Measurements from ENCODE around the gene HIP1. TPM values are rescaled to one million over a fixed set of nuclear protein-coding genes. Genes with fewer than 3 reads are reported as not detected.
"Not testable (repeated sequence)": the region's sequence is repeated elsewhere in the genome, so short reads cannot be mapped to it uniquely, and the experiment has no call there.

Gene HIP1
- total RNA-seq, 1 experiment from 2014 or later: 43.3 TPM

DNA sequence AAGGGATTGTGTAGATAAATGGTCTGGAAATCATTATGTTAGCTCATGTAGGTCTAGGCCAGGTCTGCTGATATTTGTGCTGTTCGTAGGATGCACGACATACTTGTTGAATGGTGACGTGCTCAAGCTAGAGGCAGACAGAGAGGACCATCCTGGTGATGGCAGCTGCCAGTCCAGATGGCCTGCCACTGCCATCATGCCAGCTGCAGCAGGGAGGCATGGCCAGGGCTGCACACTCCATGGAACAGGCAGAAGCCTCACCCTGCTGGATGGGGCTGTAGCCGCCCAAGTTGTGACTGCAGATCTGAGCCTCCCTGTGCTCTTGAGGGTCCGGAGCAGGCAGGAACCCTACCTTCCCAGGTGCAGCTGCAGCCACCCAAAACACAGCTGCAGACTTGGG lies 166.3 kb downstream of the HIP1 start:
- H3K27me3 ChIP-seq (ENCODE audit: control insufficient read depth, insufficient read depth, low read length): no peaks in the 10 kb centered on the region
- POLR2A ChIA-PET: no interaction called here
- no peak for DNase-seq (ENCODE audit: low read depth, low spot score)
- H3K4me1 ChIP-seq (ENCODE audit: control insufficient read depth, insufficient read depth, low read length): no peaks in the 10 kb centered on the region
- H3K27ac ChIP-seq (ENCODE audit: low read length): no peak overlapping the region
- TF ChIP-seq, protein P1, sequence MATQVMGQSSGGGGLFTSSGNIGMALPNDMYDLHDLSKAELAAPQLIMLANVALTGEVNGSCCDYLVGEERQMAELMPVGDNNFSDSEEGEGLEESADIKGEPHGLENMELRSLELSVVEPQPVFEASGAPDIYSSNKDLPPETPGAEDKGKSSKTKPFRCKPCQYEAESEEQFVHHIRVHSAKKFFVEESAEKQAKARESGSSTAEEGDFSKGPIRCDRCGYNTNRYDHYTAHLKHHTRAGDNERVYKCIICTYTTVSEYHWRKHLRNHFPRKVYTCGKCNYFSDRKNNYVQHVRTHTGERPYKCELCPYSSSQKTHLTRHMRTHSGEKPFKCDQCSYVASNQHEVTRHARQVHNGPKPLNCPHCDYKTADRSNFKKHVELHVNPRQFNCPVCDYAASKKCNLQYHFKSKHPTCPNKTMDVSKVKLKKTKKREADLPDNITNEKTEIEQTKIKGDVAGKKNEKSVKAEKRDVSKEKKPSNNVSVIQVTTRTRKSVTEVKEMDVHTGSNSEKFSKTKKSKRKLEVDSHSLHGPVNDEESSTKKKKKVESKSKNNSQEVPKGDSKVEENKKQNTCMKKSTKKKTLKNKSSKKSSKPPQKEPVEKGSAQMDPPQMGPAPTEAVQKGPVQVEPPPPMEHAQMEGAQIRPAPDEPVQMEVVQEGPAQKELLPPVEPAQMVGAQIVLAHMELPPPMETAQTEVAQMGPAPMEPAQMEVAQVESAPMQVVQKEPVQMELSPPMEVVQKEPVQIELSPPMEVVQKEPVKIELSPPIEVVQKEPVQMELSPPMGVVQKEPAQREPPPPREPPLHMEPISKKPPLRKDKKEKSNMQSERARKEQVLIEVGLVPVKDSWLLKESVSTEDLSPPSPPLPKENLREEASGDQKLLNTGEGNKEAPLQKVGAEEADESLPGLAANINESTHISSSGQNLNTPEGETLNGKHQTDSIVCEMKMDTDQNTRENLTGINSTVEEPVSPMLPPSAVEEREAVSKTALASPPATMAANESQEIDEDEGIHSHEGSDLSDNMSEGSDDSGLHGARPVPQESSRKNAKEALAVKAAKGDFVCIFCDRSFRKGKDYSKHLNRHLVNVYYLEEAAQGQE (IDR thresholded peaks at IDR 0.05; ENCODE audit: insufficient read depth in 1 of 2, low read depth in 2 of 2, low read length in 1 of 2): no peak
- TF ChIP-seq POLR2AphosphoS5 (IDR thresholded peaks at IDR 0.05; ENCODE audit: low read depth, low read length): no peak
- TF ChIP-seq CTCF (IDR thresholded peaks at IDR 0.05): no peak
- no peak for TF ChIP-seq SIN3A (IDR thresholded peaks at IDR 0.05; ENCODE audit: borderline replicate concordance, insufficient read depth, low read depth, low read length)
- no peak for TF ChIP-seq TCF7L2 (IDR thresholded peaks at IDR 0.05; ENCODE audit: low read depth, low read length)
- no peak for ATAC-seq
- no peaks in the 10 kb centered on the region for H3K36me3 ChIP-seq (ENCODE audit: control insufficient read depth, insufficient read depth, low read length)
- no peak overlapping the region for H3K4me3 ChIP-seq (ENCODE audit: low read depth in 2 of 2, low read length in 2 of 2)
- H3K9me3 ChIP-seq (ENCODE audit: control insufficient read depth, insufficient read depth, low read depth, low read length): no peaks in the 10 kb centered on the region
- CTCF ChIA-PET: no interaction called here
- no TSS peak for BruUV-seq (replicated peaks)
- intact Hi-C loops (cut with micrococcal nuclease; ENCODE audit: unreplicated experiment) (no loop called here), in situ Hi-C loops (cut with HindIII; ENCODE audit: low pct_unique_long_range_greater_than_20kb, low sequenced_read_pairs) (no loop called here)

DNA sequence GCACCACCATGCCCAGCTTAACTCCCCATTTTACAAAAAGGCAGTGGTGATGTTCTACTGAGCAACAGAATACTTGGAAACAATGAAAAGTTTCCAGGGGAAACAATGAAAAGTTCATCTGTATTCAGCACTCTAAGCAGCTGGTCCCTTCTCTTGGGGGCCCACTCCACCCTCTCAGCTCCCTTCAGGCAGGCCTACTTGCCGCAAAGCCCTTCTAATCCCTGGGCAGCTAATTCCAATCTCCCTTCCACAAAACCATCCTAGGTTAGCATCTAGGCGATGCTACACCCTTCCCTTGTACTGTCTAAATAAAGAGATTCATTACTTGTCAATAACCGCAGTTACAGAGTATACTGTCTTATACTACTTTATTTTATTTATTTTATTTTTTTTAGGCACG lies 167.5 kb downstream of the HIP1 start:
- Histone ChIP-seq H3K27ac (ENCODE audit: low read length) (no peak overlapping the region), H3K4me1 (ENCODE audit: control insufficient read depth, insufficient read depth, low read length) (no peaks in the 10 kb centered on the region), H3K9me3 (ENCODE audit: control insufficient read depth, insufficient read depth, low read depth, low read length) (no peaks in the 10 kb centered on the region), H3K4me3 (ENCODE audit: low read depth in 2 of 2, low read length in 2 of 2) (no peak overlapping the region), H3K36me3 (ENCODE audit: control insufficient read depth, insufficient read depth, low read length) (no peaks in the 10 kb centered on the region), H3K27me3 (ENCODE audit: control insufficient read depth, insufficient read depth, low read length) (no peaks in the 10 kb centered on the region)
- BruUV-seq (replicated peaks): TSS peak; percentile 69
- ATAC-seq (no peak), DNase-seq (ENCODE audit: low read depth, low spot score) (no peak)
- intact Hi-C loops (cut with micrococcal nuclease; ENCODE audit: unreplicated experiment) (no loop called here), in situ Hi-C loops (cut with HindIII; ENCODE audit: low pct_unique_long_range_greater_than_20kb, low sequenced_read_pairs) (no loop called here)
- no peak for TF ChIP-seq POLR2AphosphoS5 (IDR thresholded peaks at IDR 0.05; ENCODE audit: low read depth, low read length)
- TF ChIP-seq TCF7L2 (IDR thresholded peaks at IDR 0.05; ENCODE audit: low read depth, low read length): no peak
- TF ChIP-seq CTCF (IDR thresholded peaks at IDR 0.05): no peak
- TF ChIP-seq, protein P1 (IDR thresholded peaks at IDR 0.05; ENCODE audit: insufficient read depth in 1 of 2, low read depth in 2 of 2, low read length in 1 of 2): no peak
- TF ChIP-seq SIN3A (IDR thresholded peaks at IDR 0.05; ENCODE audit: borderline replicate concordance, insufficient read depth, low read depth, low read length): no peak
- CTCF ChIA-PET: no interaction called here
- POLR2A ChIA-PET: no interaction called here

DNA sequence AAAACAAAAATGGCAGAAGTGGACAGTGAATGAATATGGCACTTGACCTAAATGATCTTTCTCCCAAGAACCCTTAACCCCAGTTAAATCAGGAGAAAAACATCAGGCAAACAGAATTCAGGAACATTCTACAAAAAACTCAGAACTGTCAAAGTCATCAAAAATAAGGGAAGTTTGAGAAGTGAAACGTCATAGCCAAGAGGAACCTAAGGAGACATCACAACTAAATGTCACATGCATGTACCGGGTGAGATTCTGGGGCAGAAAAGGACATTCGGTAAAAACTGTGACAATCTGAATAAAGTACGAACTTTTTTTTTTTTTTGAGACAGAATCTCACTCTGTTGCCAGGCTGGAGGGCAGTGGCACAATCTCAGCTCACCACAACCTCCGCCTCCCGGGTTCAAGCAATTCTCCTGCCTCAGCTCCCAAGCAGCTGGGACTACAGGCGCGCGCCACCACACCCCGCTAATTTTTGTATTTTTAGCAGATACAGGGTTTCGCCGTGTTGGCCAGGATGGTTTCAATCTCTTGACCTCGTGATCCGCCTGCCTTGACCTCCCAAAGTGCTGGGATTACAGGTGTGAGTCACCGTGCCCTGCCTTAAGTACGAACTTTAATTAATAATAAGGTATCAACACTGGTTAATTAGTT lies 169.0 kb downstream of the HIP1 start:
- ATAC-seq; DNase-seq (ENCODE audit: low read depth, low spot score); intact Hi-C loops (cut with micrococcal nuclease; ENCODE audit: unreplicated experiment); H3K36me3 ChIP-seq (ENCODE audit: control insufficient read depth, insufficient read depth, low read length); H3K4me3 ChIP-seq (ENCODE audit: low read depth in 2 of 2, low read length in 2 of 2); H3K27ac ChIP-seq (ENCODE audit: low read length); CTCF ChIA-PET; BruUV-seq (replicated peaks); in situ Hi-C loops (cut with HindIII; ENCODE audit: low pct_unique_long_range_greater_than_20kb, low sequenced_read_pairs); H3K4me1 ChIP-seq (ENCODE audit: control insufficient read depth, insufficient read depth, low read length); H3K9me3 ChIP-seq (ENCODE audit: control insufficient read depth, insufficient read depth, low read depth, low read length); H3K27me3 ChIP-seq (ENCODE audit: control insufficient read depth, insufficient read depth, low read length); POLR2A ChIA-PET: not testable (repeated sequence)
